C4-2B (cell line): Measurements from ENCODE around the gene SERTAD1.

ENCODE experiments used
- ZFX ChIP-seq: fragments of 450-650 bp; IDR thresholded peaks from 2 replicates; pipeline ENCODE4 v1.6.1; 2017
- TF ChIP-seq, protein P1 (sequence below): fragments of 450-650 bp; conservative IDR thresholded peaks from 2 replicates; pipeline ENCODE4 v1.5.1; 2017; ENCODE audit warnings: mild to moderate bottlenecking

DNA sequence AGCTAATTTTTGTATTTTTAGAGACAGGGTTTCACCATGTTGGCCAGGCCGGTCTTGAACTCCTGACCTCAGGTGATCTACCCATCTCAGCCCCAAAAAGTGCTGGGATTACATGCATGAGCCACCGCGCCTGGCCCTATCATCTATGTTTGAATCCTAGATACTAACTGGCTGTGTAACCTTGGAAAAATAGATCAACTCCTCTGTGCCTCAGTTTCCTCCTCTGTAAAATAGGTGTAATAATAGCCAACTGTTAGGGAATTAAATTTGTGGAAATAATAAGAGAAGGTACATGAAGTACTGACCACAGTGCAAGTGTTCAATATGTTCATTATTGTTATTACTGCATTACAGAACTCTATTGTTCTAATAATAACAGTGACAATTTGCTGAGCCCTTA lies 45.3 kb upstream of the SERTAD1 start:
- TF ChIP-seq, protein P1, sequence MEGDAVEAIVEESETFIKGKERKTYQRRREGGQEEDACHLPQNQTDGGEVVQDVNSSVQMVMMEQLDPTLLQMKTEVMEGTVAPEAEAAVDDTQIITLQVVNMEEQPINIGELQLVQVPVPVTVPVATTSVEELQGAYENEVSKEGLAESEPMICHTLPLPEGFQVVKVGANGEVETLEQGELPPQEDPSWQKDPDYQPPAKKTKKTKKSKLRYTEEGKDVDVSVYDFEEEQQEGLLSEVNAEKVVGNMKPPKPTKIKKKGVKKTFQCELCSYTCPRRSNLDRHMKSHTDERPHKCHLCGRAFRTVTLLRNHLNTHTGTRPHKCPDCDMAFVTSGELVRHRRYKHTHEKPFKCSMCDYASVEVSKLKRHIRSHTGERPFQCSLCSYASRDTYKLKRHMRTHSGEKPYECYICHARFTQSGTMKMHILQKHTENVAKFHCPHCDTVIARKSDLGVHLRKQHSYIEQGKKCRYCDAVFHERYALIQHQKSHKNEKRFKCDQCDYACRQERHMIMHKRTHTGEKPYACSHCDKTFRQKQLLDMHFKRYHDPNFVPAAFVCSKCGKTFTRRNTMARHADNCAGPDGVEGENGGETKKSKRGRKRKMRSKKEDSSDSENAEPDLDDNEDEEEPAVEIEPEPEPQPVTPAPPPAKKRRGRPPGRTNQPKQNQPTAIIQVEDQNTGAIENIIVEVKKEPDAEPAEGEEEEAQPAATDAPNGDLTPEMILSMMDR = no peak
- no peak for TF ChIP-seq ZFX
